Stimulated activated CD8-positive, alpha-beta memory T cell treated with anti-CD3 and anti-CD28 coated beads, Interleukin-12 subunit alpha, Interleukin-12 subunit beta, amount 100 ng/mL, for 4 hours (primary cell): ENCODE measurements around the gene RNF157.
A peak's percentile ranks its signal among the peaks of the same experiment; 100 is the strongest.

Experiments used
- DNase-seq: peaks from one replicate; pipeline ENCODE4 v3.0.0-alpha.2; 2020; ENCODE audit warnings: low read depth

Gene RNF157

GRCh38 chr17:76240461-76241203 lies at the start of gene RNF157:
TSS of gene RNF157 (minus strand) at chr17:76240493. CDS start at chr17:76240240, 253 bp downstream.
- peak; percentile 56 for DNase-seq

- no peak for DNase-seq
Observed at GRCh38 chr17:76281573-76282371, 41.5 kb upstream of the RNF157 start.

- no peak for DNase-seq
Observed at GRCh38 chr17:76280650-76281049, 40.4 kb upstream of the RNF157 start.

GRCh38 chr17:76279742-76280287 lies 39.5 kb upstream of the RNF157 start:
- DNase-seq, result no peak

- DNase-seq, result peak; percentile 62
Observed at GRCh38 chr17:76278952-76279741, 38.9 kb upstream of the RNF157 start.

- no peak for DNase-seq
Observed at GRCh38 chr17:76278268-76278908, 38.1 kb upstream of the RNF157 start.

GRCh38 chr17:76277300-76278267 lies 37.3 kb upstream of the RNF157 start:
- no peak for DNase-seq

- no peak for DNase-seq
Observed at GRCh38 chr17:76276461-76277299, 36.4 kb upstream of the RNF157 start.

- DNase-seq, result no peak
Observed at GRCh38 chr17:76276069-76276431, 35.8 kb upstream of the RNF157 start.

GRCh38 chr17:76275382-76276068 lies 35.2 kb upstream of the RNF157 start:
- DNase-seq, result no peak

GRCh38 chr17:76274112-76274956 lies 34.0 kb upstream of the RNF157 start:
- DNase-seq, result no peak

GRCh38 chr17:76273445-76274111 lies 33.3 kb upstream of the RNF157 start:
- no peak for DNase-seq

- peak; percentile 42 for DNase-seq
Observed at GRCh38 chr17:76272541-76273444, 32.5 kb upstream of the RNF157 start.

- peak; percentile 70 for DNase-seq
Observed at GRCh38 chr17:76271669-76272540, 31.6 kb upstream of the RNF157 start.
